Medulla oblongata (tissue), 1 donor: ENCODE results near the gene CAND1.

Source experiments
- DNase-seq: peaks from one replicate; pipeline ENCODE4 v3.0.0-alpha.2; 2015; ENCODE audit errors: extremely low spot score

The CAND1 gene

GRCh38 chr12:67280572-67280971 is 11.4 kb downstream of the CAND1 start:
- no peak for DNase-seq

- DNase-seq = no peak
These were observed 15.4 kb downstream of the CAND1 start for GRCh38 chr12:67284561-67284960.

- DNase-seq = no peak
These were observed 17.1 kb downstream of the CAND1 start for GRCh38 chr12:67286257-67286656.

GRCh38 chr12:67287311-67287710 is 18.2 kb downstream of the CAND1 start:
- no peak for DNase-seq

- no peak for DNase-seq
These were observed 19.4 kb downstream of the CAND1 start for GRCh38 chr12:67288561-67288960.

- DNase-seq = no peak
These were observed 21.2 kb downstream of the CAND1 start for GRCh38 chr12:67290378-67290777.

- DNase-seq = no peak
These were observed 30.4 kb downstream of the CAND1 start for GRCh38 chr12:67299526-67299925.

GRCh38 chr12:67299926-67300325 is 30.8 kb downstream of the CAND1 start:
- DNase-seq = no peak

- DNase-seq = no peak
These were observed 33.0 kb downstream of the CAND1 start for GRCh38 chr12:67302162-67302561.

GRCh38 chr12:67305544-67305943 is 36.4 kb downstream of the CAND1 start:
- no peak for DNase-seq

GRCh38 chr12:67306712-67307111 is 37.6 kb downstream of the CAND1 start:
- DNase-seq = no peak

- no peak for DNase-seq
These were observed 46.5 kb downstream of the CAND1 start for GRCh38 chr12:67315661-67316060.

- no peak for DNase-seq
These were observed 49.6 kb downstream of the CAND1 start for GRCh38 chr12:67318786-67319185.

GRCh38 chr12:67319936-67320335 is 50.8 kb downstream of the CAND1 start:
- DNase-seq = no peak

- no peak for DNase-seq
These were observed 51.6 kb downstream of the CAND1 start for GRCh38 chr12:67320614-67321295.

GRCh38 chr12:67322580-67322979 is 53.4 kb downstream of the CAND1 start:
- no peak for DNase-seq

- DNase-seq = no peak
These were observed 53.8 kb downstream of the CAND1 start for GRCh38 chr12:67323007-67323406.

- DNase-seq = no peak
These were observed 57.5 kb downstream of the CAND1 start for GRCh38 chr12:67326637-67327036.

GRCh38 chr12:67327466-67327865 is 58.3 kb downstream of the CAND1 start:
- DNase-seq = no peak

- no peak for DNase-seq
These were observed 62.0 kb downstream of the CAND1 start for GRCh38 chr12:67331123-67331522.

- no peak for DNase-seq
These were observed 62.7 kb downstream of the CAND1 start for GRCh38 chr12:67331828-67332227.

GRCh38 chr12:67333649-67334048 is 64.5 kb downstream of the CAND1 start:
- DNase-seq = no peak

GRCh38 chr12:67338426-67338825 is 69.3 kb downstream of the CAND1 start:
- no peak for DNase-seq

- DNase-seq = no peak
These were observed 70.4 kb downstream of the CAND1 start for GRCh38 chr12:67339530-67339929.
